ENCODE measurements around the gene TCTN2.

The TCTN2 gene

GRCh38 chr12:123757561-123757960, 86.6 kb downstream of the TCTN2 start:
- Histone ChIP-seq H3K79me2 (no peaks in the 10 kb centered on the region), H3K27ac (no peak overlapping the region), H3K36me3 (ENCODE audit: control insufficient read depth, insufficient read depth, low read length) (no peaks in the 10 kb centered on the region), H3K27me3 (ENCODE audit: control insufficient read depth, insufficient read depth, low read length) (no peaks in the 10 kb centered on the region), H3K4me2 (ENCODE audit: low read length) (no peak overlapping the region), H3K9ac (no peak overlapping the region), H3K9me3 (ENCODE audit: control insufficient read depth, low read length) (no peaks in the 10 kb centered on the region), H3K4me3 (ENCODE audit: low read depth, low read length) (no peak overlapping the region), H2AFZ (no peak overlapping the region), H3K4me1 (no peaks in the 10 kb centered on the region)
- no peak for TF ChIP-seq CTCF (IDR thresholded peaks at IDR 0.05)

All from parathyroid adenoma (tissue), 2 donors.